Kidney (tissue), 14 donors: ENCODE measurements around the gene IWS1. TPM values are rescaled to one million over a fixed set of nuclear protein-coding genes. Genes with fewer than 3 reads are reported as not detected.

Experiments
- DNase-seq, 5 donors: peaks; one replicate each; pipeline ENCODE4 v3.0.0-alpha.2; 2013 to 2020
- FAIRE-seq: peaks from 2 replicates; lab custom pipeline; 2012; peaks lifted over from hg19 to GRCh38; lab: Jason Lieb, UNC
- H3K27ac ChIP-seq, 2 donors: one replicate each; pipeline ENCODE4 v1.7.0; 2013; ENCODE audit warnings: low read depth in 2 of 2, low read length in 2 of 2, inconsistent platforms in 1 of 2
- H3K27me3 ChIP-seq: one replicate; pipeline ENCODE4 v1.7.1; 2013; ENCODE audit warnings: low read length, inconsistent platforms; ENCODE audit not compliant: control insufficient read depth, insufficient read depth
- H3K36me3 ChIP-seq, 3 donors: one replicate each; pipeline versions ENCODE4 v1.7.0 to v1.7.1; 2013; ENCODE audit warnings: low read length in 3 of 3, control low read depth in 1 of 3, inconsistent platforms in 1 of 3; ENCODE audit not compliant: insufficient read depth in 3 of 3, control insufficient read depth in 2 of 3
- H3K4me1 ChIP-seq, 3 donors: one replicate each; pipeline versions ENCODE4 v1.7.0 to v1.7.1; 2013; ENCODE audit warnings: low read length in 3 of 3, inconsistent platforms in 1 of 3, low read depth in 1 of 3; ENCODE audit not compliant: control insufficient read depth in 2 of 3, insufficient read depth in 2 of 3
- H3K4me3 ChIP-seq, 3 donors: one replicate each; pipeline versions ENCODE4 v1.7.0 to v1.8.1; 2013; ENCODE audit warnings: low read length in 3 of 3, control low read depth in 1 of 3, inconsistent platforms in 1 of 3
- H3K9ac ChIP-seq, 3 donors: one replicate each; pipeline versions ENCODE4 v1.7.0 to v1.7.1; 2013; ENCODE audit warnings: low read length in 3 of 3, control low read depth in 1 of 3, inconsistent platforms in 1 of 3
- H3K9me3 ChIP-seq, 3 donors: one replicate each; pipeline versions ENCODE4 v1.7.0 to v1.7.1; 2013; ENCODE audit warnings: low read length in 3 of 3, control low read depth in 1 of 3, inconsistent platforms in 1 of 3; ENCODE audit not compliant: control insufficient read depth in 2 of 3, insufficient read depth in 1 of 3
- CTCF ChIP-seq: IDR thresholded peaks from 3 replicates; pipeline ENCODE4 v1.5.1; 2012; ENCODE audit warnings: mild to moderate bottlenecking, moderate library complexity, borderline replicate concordance; ENCODE audit not compliant: insufficient read depth; ENCODE audit errors: extremely low read depth
- intact Hi-C: fragments of 100-400 bp; cut with DNase I; formaldehyde crosslinking; loops from one replicate; pipeline ENCODE4 v1.11.1; 2022
- polyA plus RNA-seq: library from polyadenylated mRNA; stranded (reverse); fragments of 350-450 nt; fragmentation: Illumina TruSeq; extraction: RNeasy Lipid Tissue Mini Kit (QIAGEN cat#74804); gene quantifications from one replicate; pipeline ENCODE4 v1.2.3, GENCODE V29; 2014; ENCODE audit warnings: low read depth, low replicate concordance; ENCODE audit not compliant: insufficient read depth
- total RNA-seq: library from RNA; stranded (reverse); fragmentation: NEBNext Ultra II Directional; extraction: Animal tissue kit (Norgen Biotek cat#: 25700); gene quantifications from one replicate; pipeline ENCODE4 v1.2.1, GENCODE V29; 2021
- donor health status: control.
- donor health status: control.
- donor health status: control.
- donor health status: control.
- donor health status: control.
- donor health status: DM: yes; HTN: yes; CAD: no.
- donor health status: Normal renal cell carcinoma (clear cell type).

Gene IWS1
- total and polyA plus RNA-seq, 2 donors from 2014 or later: 29.8 to 35.8 TPM

GRCh38 chr2:127567351-127567854 is 41.1 kb upstream of the IWS1 start:
- DNase-seq: peak in 1 of 5 donors; percentile 33
- Histone ChIP-seq H3K27me3 (no peaks in the 10 kb centered on the region), H3K4me1 (no peaks in the 10 kb centered on the region), H3K36me3 (peaks cover 0 to 3% (median 0%) of the 10 kb centered on the region in 3 donors), H3K9ac (no peak overlapping the region), H3K9me3 (no peaks in the 10 kb centered on the region), H3K27ac (no peak overlapping the region), H3K4me3 (no peak overlapping the region)
- FAIRE-seq: no peak
- intact Hi-C loops: no loop called here
- TF ChIP-seq CTCF: no peak

- no peaks in the 10 kb centered on the region for H3K27me3 ChIP-seq
- H3K27ac ChIP-seq: no peak overlapping the region
- no peak overlapping the region for H3K9ac ChIP-seq
- DNase-seq (peak in 1 of 5 donors; percentile 47), FAIRE-seq (no peak)
- intact Hi-C loops: no loop called here
- no peak for TF ChIP-seq CTCF
- H3K4me3 ChIP-seq: no peak overlapping the region
- H3K9me3 ChIP-seq: no peaks in the 10 kb centered on the region
- H3K4me1 ChIP-seq: no peaks in the 10 kb centered on the region
- peaks cover 0 to 3% (median 0%) of the 10 kb centered on the region in 3 donors for H3K36me3 ChIP-seq
Measured at GRCh38 chr2:127566576-127566975, 40.3 kb upstream of the IWS1 start.

GRCh38 chr2:127566139-127566417 is 39.8 kb upstream of the IWS1 start:
- no peak for TF ChIP-seq CTCF
- Histone ChIP-seq H3K4me3 (no peak overlapping the region), H3K27me3 (no peaks in the 10 kb centered on the region), H3K27ac (no peak overlapping the region), H3K9me3 (no peaks in the 10 kb centered on the region), H3K9ac (no peak overlapping the region), H3K4me1 (no peaks in the 10 kb centered on the region), H3K36me3 (peaks cover 0 to 3% (median 0%) of the 10 kb centered on the region in 3 donors)
- no peak for DNase-seq
- intact Hi-C loops: no loop called here
- FAIRE-seq: no peak
